Gastrocnemius medialis (tissue), 4 donors: ENCODE results near the gene MEF2A. TPM values are rescaled to one million over a fixed set of nuclear protein-coding genes. Genes with fewer than 3 reads are reported as not detected.

ENCODE experiments used
- ATAC-seq, 2 donors: fragments of 150-250 bp; one replicate each; pipeline ENCODE4 v1.9.1; 2016
- DNase-seq, 2 donors: peaks; one replicate each; pipeline ENCODE4 v3.0.0-alpha.2; 2019
- H3K27ac ChIP-seq, 4 donors: fragments of 200-600 bp; sonication (generic); 1 replicate in 1 of 4; 2 replicates in 3 of 4; pipeline ENCODE4 v1.5.1; 2016 to 2018; ENCODE audit warnings: mild to moderate bottlenecking in 2 of 4, moderate library complexity in 1 of 4
- H3K27me3 ChIP-seq, 3 donors: fragments of 200-600 bp; sonication (generic) in 2 of 3; 1 replicate in 1 of 3; 2 replicates in 2 of 3; pipeline versions ENCODE4 v1.5.1 to v1.6.0; 2016 to 2019; ENCODE audit warnings: mild to moderate bottlenecking in 1 of 3, moderate library complexity in 1 of 3
- H3K36me3 ChIP-seq, 2 donors: fragments of 200-600 bp; sonication (generic) in 1 of 2; one replicate each; pipeline ENCODE4 v1.5.1; 2017 to 2018
- H3K4me1 ChIP-seq, 2 donors: fragments of 200-600 bp; sonication (generic) in 1 of 2; one replicate each; pipeline ENCODE4 v1.5.1; 2016 to 2017; ENCODE audit warnings: mild to moderate bottlenecking in 2 of 2
- H3K4me3 ChIP-seq, 4 donors: fragments of 200-600 bp; sonication (generic) in 3 of 4; 1 replicate in 1 of 4; 2 replicates in 3 of 4; pipeline ENCODE4 v1.5.1; 2016 to 2019; ENCODE audit warnings: mild to moderate bottlenecking in 2 of 4
- H3K9me3 ChIP-seq, 3 donors: fragments of 200-600 bp; sonication (generic) in 2 of 3; 1 replicate in 1 of 3; 2 replicates in 2 of 3; pipeline ENCODE4 v1.5.1; 2016 to 2019
- POLR2A ChIP-seq, 2 donors: fragments of 450-650 bp; IDR thresholded peaks; one replicate each; pipeline ENCODE4 v1.6.1; 2017; ENCODE audit warnings: antibody characterized with exemption in 2 of 2, mild to moderate bottlenecking in 2 of 2, moderate library complexity in 2 of 2
- in situ Hi-C, 4 donors: fragments of 200-750 bp; cut with MboI; loops; one replicate each; pipeline versions ENCODE4 v1.15.0 to v1.8.0; 2017; ENCODE audit warnings: low sequenced_read_pairs in 4 of 4
- intact Hi-C: fragments of 100-400 bp; cut with DNase I; formaldehyde crosslinking; loops from one replicate; pipeline ENCODE4 v1.15.1; 2023; ENCODE audit warnings: low total_unique reads
- total RNA-seq, 4 donors: library from RNA; depleted of rRNA; stranded (reverse); fragments of >200 nt; gene quantifications; one replicate each; pipeline versions ENCODE4 v1.1.0 to v1.2.3, GENCODE V29; 2016
- TF ChIP-seq, protein P1 (sequence below), 5 experiments: fragments of 450-650 bp in 3 of 5; fragments of 200-600 bp in 2 of 5; sonication (generic) in 2 of 5; IDR thresholded peaks in 4 of 5; conservative IDR thresholded peaks in 1 of 5; 1 replicate in 4 of 5; 2 replicates in 1 of 5; pipeline ENCODE4 v1.5.1; 2016 to 2019; ENCODE audit warnings: antibody characterized with exemption in 5 of 5, mild to moderate bottlenecking in 3 of 5, moderate library complexity in 3 of 5

Gene MEF2A
- total RNA-seq, 4 donors from 2014 or later = 66.9 to 128 (median 107) TPM

DNA sequence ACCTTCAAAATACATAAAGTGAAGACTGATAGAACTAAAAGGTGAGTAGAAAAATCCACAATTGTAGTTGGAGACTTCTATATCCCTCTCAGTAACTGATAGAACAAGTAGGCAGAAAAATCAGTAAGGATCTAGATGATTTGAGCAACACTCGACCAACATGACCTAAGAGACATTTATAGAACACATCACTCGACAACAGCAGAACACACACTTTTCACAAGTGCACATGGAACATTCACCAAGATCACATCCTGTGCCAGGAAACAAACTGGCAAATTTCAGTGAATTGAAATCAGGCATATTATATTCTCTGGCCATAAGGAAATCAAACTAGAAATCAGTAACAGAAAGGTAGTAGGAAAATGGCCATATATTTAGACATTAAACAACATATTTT lies 130.3 kb downstream of the MEF2A start:
- H3K9me3 ChIP-seq = no peaks in the 10 kb centered on the region
- no peak for TF ChIP-seq POLR2A (IDR thresholded peaks at IDR 0.05)
- TF ChIP-seq, protein P1, sequence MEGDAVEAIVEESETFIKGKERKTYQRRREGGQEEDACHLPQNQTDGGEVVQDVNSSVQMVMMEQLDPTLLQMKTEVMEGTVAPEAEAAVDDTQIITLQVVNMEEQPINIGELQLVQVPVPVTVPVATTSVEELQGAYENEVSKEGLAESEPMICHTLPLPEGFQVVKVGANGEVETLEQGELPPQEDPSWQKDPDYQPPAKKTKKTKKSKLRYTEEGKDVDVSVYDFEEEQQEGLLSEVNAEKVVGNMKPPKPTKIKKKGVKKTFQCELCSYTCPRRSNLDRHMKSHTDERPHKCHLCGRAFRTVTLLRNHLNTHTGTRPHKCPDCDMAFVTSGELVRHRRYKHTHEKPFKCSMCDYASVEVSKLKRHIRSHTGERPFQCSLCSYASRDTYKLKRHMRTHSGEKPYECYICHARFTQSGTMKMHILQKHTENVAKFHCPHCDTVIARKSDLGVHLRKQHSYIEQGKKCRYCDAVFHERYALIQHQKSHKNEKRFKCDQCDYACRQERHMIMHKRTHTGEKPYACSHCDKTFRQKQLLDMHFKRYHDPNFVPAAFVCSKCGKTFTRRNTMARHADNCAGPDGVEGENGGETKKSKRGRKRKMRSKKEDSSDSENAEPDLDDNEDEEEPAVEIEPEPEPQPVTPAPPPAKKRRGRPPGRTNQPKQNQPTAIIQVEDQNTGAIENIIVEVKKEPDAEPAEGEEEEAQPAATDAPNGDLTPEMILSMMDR (IDR thresholded peaks at IDR 0.05 in 4 of 5, conservative IDR thresholded peaks at IDR 0.05 in 1 of 5) = no peak
- ATAC-seq (no peak), DNase-seq (no peak)
- in situ Hi-C loops = loop anchor here in 1 of 4 donors (10.0 kb wide), 1 partner anchor 61 kb away; no protein-coding TSS in a partner anchor
- H3K36me3 ChIP-seq = peaks cover 0 to 39% of the 10 kb centered on the region in 2 donors
- intact Hi-C loops = no loop called here
- H3K4me3 ChIP-seq = no peak overlapping the region
- peak overlapping the region in 3 of 4 donors; percentile 11 to 39 (median 11) for H3K27ac ChIP-seq
- H3K4me1 ChIP-seq = peaks cover 0 to 3% of the 10 kb centered on the region in 2 donors
- H3K27me3 ChIP-seq = no peaks in the 10 kb centered on the region

DNA sequence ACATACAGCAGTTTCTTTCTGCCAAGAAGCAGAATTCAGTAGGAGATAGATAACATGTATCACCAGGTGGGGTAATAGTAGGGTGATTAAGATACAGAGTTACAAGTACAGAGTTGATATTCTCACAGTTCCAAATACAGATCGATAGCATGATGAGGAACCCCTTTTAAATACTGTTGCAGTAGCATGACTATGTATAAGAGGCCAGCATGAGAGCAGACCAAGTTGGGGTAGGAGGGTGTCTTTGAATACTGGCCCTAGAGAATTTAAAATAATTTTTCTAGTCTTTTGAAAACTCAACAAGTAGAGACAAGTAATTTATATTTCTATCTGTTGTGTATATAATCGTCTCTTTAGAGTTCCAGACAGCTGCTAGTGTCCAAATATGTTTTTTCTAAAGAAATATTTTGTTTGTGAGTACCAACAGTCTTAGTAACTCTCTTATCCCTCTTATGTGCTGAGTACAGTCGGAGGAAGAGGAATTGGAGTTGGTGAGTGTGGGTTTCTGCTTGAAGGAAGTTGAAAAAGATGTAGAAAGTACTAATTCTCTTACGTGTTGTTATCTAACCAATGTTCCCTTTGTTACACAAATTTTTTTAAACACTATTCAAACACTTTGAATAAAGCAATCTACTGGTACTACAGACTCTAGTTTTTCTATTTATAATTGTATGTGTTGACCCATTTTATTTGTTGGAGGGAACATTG lies 137.3 kb downstream of the MEF2A start:
- DNase-seq (no peak), ATAC-seq (no peak)
- intact Hi-C loops (loop anchor here (10.0 kb wide), 1 partner anchor 598 kb away; the partner anchor contains the start of gene SYNM), in situ Hi-C loops (loop anchor here (5.0 to 25.0 kb wide), 5 partner anchors 136 to 431 kb away; partner anchors contain the start of gene MEF2A (in 1 of the 4))
- TF ChIP-seq, protein P1 (IDR thresholded peaks at IDR 0.05 in 4 of 5, conservative IDR thresholded peaks at IDR 0.05 in 1 of 5) = no peak
- no peak for TF ChIP-seq POLR2A (IDR thresholded peaks at IDR 0.05)
- H3K4me3 ChIP-seq = no peak overlapping the region
- peak overlapping the region; percentile 78 to 90 (median 84) for H3K27ac ChIP-seq
- no peaks in the 10 kb centered on the region for H3K9me3 ChIP-seq
- H3K4me1 ChIP-seq = peaks cover 27 to 39% of the 10 kb centered on the region in 2 donors
- H3K27me3 ChIP-seq = no peaks in the 10 kb centered on the region
- H3K36me3 ChIP-seq = no peaks in the 10 kb centered on the region

GRCh38 chr15:99703603-99704443 lies 138.0 kb downstream of the MEF2A start:
- Histone ChIP-seq H3K9me3 (no peaks in the 10 kb centered on the region), H3K4me3 (peak overlapping the region in 3 of 4 donors; percentile 8 to 16 (median 9)), H3K36me3 (no peaks in the 10 kb centered on the region), H3K4me1 (peaks cover 35 to 47% of the 10 kb centered on the region in 2 donors), H3K27ac (peak overlapping the region; percentile 78 to 90 (median 84)), H3K27me3 (no peaks in the 10 kb centered on the region)
- intact Hi-C loops (loop anchor here (1.0 to 10.0 kb wide), 5 partner anchors 51 to 599 kb away; partner anchors contain the start of gene SYNM), in situ Hi-C loops (loop anchor here (5.0 to 25.0 kb wide), 5 partner anchors 137 to 432 kb away; partner anchors contain the start of gene MEF2A (in 1 of the 4))
- ATAC-seq (peak; percentile 63 to 75), DNase-seq (no peak)
- TF ChIP-seq, protein P1 (IDR thresholded peaks at IDR 0.05 in 4 of 5, conservative IDR thresholded peaks at IDR 0.05 in 1 of 5) = peak; percentile 60 to 88 (median 63)
- no peak for TF ChIP-seq POLR2A (IDR thresholded peaks at IDR 0.05)

DNA sequence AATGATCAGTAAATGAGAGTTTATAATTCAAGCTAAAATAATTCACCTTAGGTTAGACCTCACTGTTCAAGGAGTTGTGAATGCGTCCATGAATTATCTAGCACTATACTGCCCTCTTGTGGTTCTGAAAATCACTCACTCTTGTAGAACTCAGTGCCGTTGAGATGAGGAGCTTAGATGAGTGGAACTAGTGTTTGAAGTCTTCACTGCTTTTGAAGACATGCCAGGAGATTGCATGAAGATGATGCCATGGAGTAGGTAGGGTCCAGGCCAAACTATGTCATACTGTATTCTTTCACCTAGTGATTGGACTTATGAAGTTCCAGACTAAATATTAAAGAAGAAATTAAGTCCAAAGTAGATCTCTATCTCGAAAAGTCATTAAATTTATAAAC lies 138.7 kb downstream of the MEF2A start:
- in situ Hi-C loops = loop anchor here (5.0 to 25.0 kb wide), 5 partner anchors 137 to 432 kb away; partner anchors contain the start of gene MEF2A (in 1 of the 4)
- H3K4me1 ChIP-seq = peaks cover 41 to 53% of the 10 kb centered on the region in 2 donors
- TF ChIP-seq POLR2A (IDR thresholded peaks at IDR 0.05) = no peak
- TF ChIP-seq, protein P1 (IDR thresholded peaks at IDR 0.05 in 4 of 5, conservative IDR thresholded peaks at IDR 0.05 in 1 of 5) = peak; percentile 75 to 83 (median 79)
- no peaks in the 10 kb centered on the region for H3K9me3 ChIP-seq
- H3K27ac ChIP-seq = peak overlapping the region; percentile 82 to 90 (median 84)
- no peaks in the 10 kb centered on the region for H3K27me3 ChIP-seq
- peak in 1 of 2 donors; percentile 44 for DNase-seq
- peak; percentile 59 to 71 for ATAC-seq
- no peak overlapping the region for H3K4me3 ChIP-seq
- intact Hi-C loops = loop anchor here (1.0 to 10.0 kb wide), 5 partner anchors 50 to 600 kb away; partner anchors contain the start of gene SYNM
- H3K36me3 ChIP-seq = no peaks in the 10 kb centered on the region
